Panc1 (cell line): Measurements from ENCODE around the gene KBTBD2. TPM values are rescaled to one million over a fixed set of nuclear protein-coding genes. Genes with fewer than 3 reads are reported as not detected.

ENCODE experiments used
- ATAC-seq: fragments of 200-7000 bp; cut with Tn5 transposase; 2 replicates; pipeline ENCODE4 v1.9.1; 2020; ENCODE audit warnings: mild to moderate bottlenecking, moderate library complexity
- BruUV-seq: library from RNA; stranded (reverse); fragments of 400-500 nt; replicated peaks from 2 replicates; lab custom pipeline; 2021; lab: Mats Ljungman, UMichigan
- CTCF ChIA-PET: fragments of 300-600 bp; sonication (Branson Sonifier 250); formaldehyde crosslinking; loops from one replicate; lab custom pipeline; 2022; ENCODE audit warnings: antibody characterized with exemption; lab: Charles Lee
- POLR2A ChIA-PET: fragments of 300-600 bp; sonication (Branson Sonifier 250); formaldehyde crosslinking; loops from one replicate; lab custom pipeline; 2022; ENCODE audit warnings: antibody characterized with exemption; lab: Charles Lee
- DNase-seq: peaks from one replicate; pipeline ENCODE4 v3.0.0-alpha.2; 2010; ENCODE audit warnings: low read depth, low spot score
- H3K27ac ChIP-seq: 2 replicates; pipeline ENCODE4 v1.5.1; 2011; ENCODE audit warnings: mild to moderate bottlenecking, low read length, inconsistent platforms
- H3K27me3 ChIP-seq: fragments of 200-500 bp; sonication (Bioruptor generic); 2 replicates; pipeline ENCODE4 v1.6.0; 2014; ENCODE audit warnings: low read length, inconsistent platforms; ENCODE audit not compliant: control insufficient read depth, insufficient read depth
- H3K36me3 ChIP-seq: fragments of 200-500 bp; sonication (Bioruptor generic); 2 replicates; pipeline ENCODE4 v1.5.1; 2014; ENCODE audit warnings: inconsistent platforms, mild to moderate bottlenecking, low read length, moderate library complexity; ENCODE audit not compliant: control insufficient read depth, insufficient read depth
- H3K4me1 ChIP-seq: 2 replicates; pipeline ENCODE4 v1.5.1; 2011; ENCODE audit warnings: inconsistent platforms, mild to moderate bottlenecking, low read length, moderate library complexity; ENCODE audit not compliant: control insufficient read depth, insufficient read depth
- H3K4me3 ChIP-seq, 2 experiments: 2 replicates each; pipeline ENCODE4 v1.5.1; 2011 to 2012; ENCODE audit warnings: low read depth in 2 of 2, low read length in 2 of 2, mild to moderate bottlenecking in 2 of 2, inconsistent platforms in 1 of 2, moderate library complexity in 1 of 2
- H3K9me3 ChIP-seq: fragments of 200-500 bp; sonication (Bioruptor generic); 2 replicates; pipeline ENCODE4 v1.5.1; 2014; ENCODE audit warnings: low read depth, mild to moderate bottlenecking, inconsistent platforms, low read length, moderate library complexity; ENCODE audit not compliant: control insufficient read depth, insufficient read depth
- CTCF ChIP-seq: fragments of 450-650 bp; IDR thresholded peaks from 2 replicates; pipeline ENCODE4 v1.5.1; 2017; ENCODE audit warnings: mild to moderate bottlenecking
- POLR2AphosphoS5 ChIP-seq: IDR thresholded peaks from 2 replicates; pipeline ENCODE4 v1.6.1; 2012; ENCODE audit warnings: mild to moderate bottlenecking, low read depth, low read length, moderate library complexity
- REST ChIP-seq, 2 experiments: IDR thresholded peaks; 2 replicates each; pipeline ENCODE4 v1.6.1; 2011 to 2012; ENCODE audit warnings: low read depth in 2 of 2, control low read depth in 1 of 2, low read length in 1 of 2, mild to moderate bottlenecking in 1 of 2, moderate library complexity in 1 of 2; ENCODE audit not compliant: insufficient read depth in 1 of 2
- SIN3A ChIP-seq: IDR thresholded peaks from 2 replicates; pipeline ENCODE4 v1.6.1; 2012; ENCODE audit warnings: low read depth, mild to moderate bottlenecking, low read length, moderate library complexity, borderline replicate concordance; ENCODE audit not compliant: insufficient read depth
- TCF7L2 ChIP-seq: IDR thresholded peaks from 2 replicates; pipeline ENCODE4 v1.6.1; 2011; ENCODE audit warnings: mild to moderate bottlenecking, low read depth, low read length, inconsistent platforms
- in situ Hi-C: cut with HindIII; loops from 2 replicates; pipeline ENCODE4 v1.10.0; 2016; ENCODE audit warnings: low sequenced_read_pairs, low pct_unique_long_range_greater_than_20kb
- intact Hi-C: fragments of 100-400 bp; cut with micrococcal nuclease; formaldehyde crosslinking; loops from one replicate; pipeline ENCODE4 v1.10.0; 2022; ENCODE audit not compliant: unreplicated experiment
- total RNA-seq: library from RNA; stranded (reverse); gene quantifications from one replicate; pipeline ENCODE4 v1.2.1, GENCODE V29; 2021; ENCODE audit not compliant: unreplicated experiment

KBTBD2 gene
- total RNA-seq, 1 experiment from 2014 or later: 36.8 TPM

GRCh38 chr7:32870298-32870697 is 21.3 kb downstream of the KBTBD2 start:
- DNase-seq: no peak
- in situ Hi-C loops (no loop called here), intact Hi-C loops (no loop called here)
- BruUV-seq: TSS peak; percentile 9
- H3K27me3 ChIP-seq: no peaks in the 10 kb centered on the region
- peaks cover 19% of the 10 kb centered on the region for H3K36me3 ChIP-seq
- POLR2A ChIA-PET: no interaction called here
- H3K27ac ChIP-seq: no peak overlapping the region
- CTCF ChIA-PET: no interaction called here
- ATAC-seq: no peak
- H3K9me3 ChIP-seq: no peaks in the 10 kb centered on the region
- H3K4me3 ChIP-seq: no peak overlapping the region
- H3K4me1 ChIP-seq: no peaks in the 10 kb centered on the region
- TF ChIP-seq SIN3A (no peak), CTCF (no peak), TCF7L2 (no peak), REST (IDR thresholded peaks at IDR 0.05; ENCODE audit: insufficient read depth in 1 of 2, low read depth in 2 of 2, low read length in 1 of 2) (no peak), POLR2AphosphoS5 (no peak)

- no peak for ATAC-seq
- H3K27me3 ChIP-seq: no peaks in the 10 kb centered on the region
- H3K36me3 ChIP-seq: peaks cover 19% of the 10 kb centered on the region
- BruUV-seq: no TSS peak
- POLR2A ChIA-PET: interaction anchor here (0.6 kb wide), 1 partner anchor 24 kb away, joined by 3 read pairs; no protein-coding TSS in a partner anchor
- H3K27ac ChIP-seq: no peak overlapping the region
- no peaks in the 10 kb centered on the region for H3K4me1 ChIP-seq
- no peak for TF ChIP-seq SIN3A
- TF ChIP-seq POLR2AphosphoS5: no peak
- TF ChIP-seq REST (IDR thresholded peaks at IDR 0.05; ENCODE audit: insufficient read depth in 1 of 2, low read depth in 2 of 2, low read length in 1 of 2): no peak
- no peak for TF ChIP-seq TCF7L2
- no peak for TF ChIP-seq CTCF
- in situ Hi-C loops (no loop called here), intact Hi-C loops (no loop called here)
- no peaks in the 10 kb centered on the region for H3K9me3 ChIP-seq
- no peak for DNase-seq
- CTCF ChIA-PET: no interaction called here
- no peak overlapping the region for H3K4me3 ChIP-seq
Measured at GRCh38 chr7:32869716-32870115, 21.8 kb downstream of the KBTBD2 start.
